ENCODE measurements around the gene OR2T5. TPM values are rescaled to one million over a fixed set of nuclear protein-coding genes. Genes with fewer than 3 reads are reported as not detected.
"Not testable (repeated sequence)": the region's sequence is repeated elsewhere in the genome, so short reads cannot be mapped to it uniquely, and the experiment has no call there.

The OR2T5 gene
- total RNA-seq, 1 experiment from 2014 or later, result not detected

DNA sequence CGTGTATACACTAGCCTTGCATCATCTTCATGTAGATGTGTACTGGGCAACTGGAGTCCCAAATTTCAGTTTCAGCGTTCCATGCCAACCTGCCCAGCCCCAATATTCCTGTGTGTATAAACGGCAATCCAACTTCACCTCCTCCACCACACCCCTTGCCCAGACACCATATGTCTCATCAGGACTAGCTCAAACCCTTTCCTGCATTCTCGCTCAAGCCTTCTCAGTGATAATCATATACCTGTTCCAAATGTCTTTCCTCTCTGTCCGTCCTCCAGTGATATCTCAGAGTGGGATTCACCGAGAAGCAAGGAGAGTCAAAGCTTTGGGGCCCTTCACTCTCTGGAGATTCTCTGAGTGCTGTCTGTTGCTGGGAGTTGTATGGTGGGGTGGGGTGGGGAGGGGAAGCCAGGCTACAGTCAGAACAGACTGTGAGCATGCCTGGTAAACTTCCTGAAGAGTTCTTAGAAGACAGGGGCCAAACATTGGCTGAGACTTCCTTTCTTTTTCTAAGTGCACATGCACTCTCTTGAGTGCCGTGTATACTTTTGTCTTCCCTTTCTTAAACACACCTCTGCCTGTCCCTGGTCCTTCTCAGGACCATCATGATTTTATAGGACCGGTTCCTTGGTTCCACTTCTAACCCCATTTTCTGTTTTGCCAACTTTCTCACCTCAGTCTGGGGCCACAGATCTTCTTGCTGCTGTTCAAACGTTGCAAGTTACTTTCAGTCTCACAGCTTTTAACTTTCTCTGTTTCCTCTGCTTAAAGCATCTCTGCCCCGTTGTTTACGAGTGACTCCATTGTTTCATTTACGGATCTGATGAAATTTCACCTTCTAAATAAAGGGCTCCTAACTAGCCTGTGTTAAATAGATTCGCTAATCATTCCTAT is 6.5 kb upstream of the OR2T5 start:
- not testable (repeated sequence) for H3K4me2 ChIP-seq (ENCODE audit: low read depth, low read length, poor library complexity, severe bottlenecking); H3K79me2 ChIP-seq (ENCODE audit: low read length); H3K4me3 ChIP-seq (ENCODE audit: low read length); H3K9me2 ChIP-seq (replicated peaks; ENCODE audit: insufficient read depth, low read length); H2AFZ ChIP-seq (ENCODE audit: low read length); DNase-seq; H3K27ac ChIP-seq (ENCODE audit: low read length); H3K9me3 ChIP-seq (ENCODE audit: low read length); H3K27me3 ChIP-seq (ENCODE audit: low read length); H3K4me1 ChIP-seq (ENCODE audit: low read length); H4K20me1 ChIP-seq (ENCODE audit: insufficient read depth, low read depth, low read length); H3K9ac ChIP-seq (ENCODE audit: low read length); H3K36me3 ChIP-seq (ENCODE audit: insufficient read depth, low read length)

DNA sequence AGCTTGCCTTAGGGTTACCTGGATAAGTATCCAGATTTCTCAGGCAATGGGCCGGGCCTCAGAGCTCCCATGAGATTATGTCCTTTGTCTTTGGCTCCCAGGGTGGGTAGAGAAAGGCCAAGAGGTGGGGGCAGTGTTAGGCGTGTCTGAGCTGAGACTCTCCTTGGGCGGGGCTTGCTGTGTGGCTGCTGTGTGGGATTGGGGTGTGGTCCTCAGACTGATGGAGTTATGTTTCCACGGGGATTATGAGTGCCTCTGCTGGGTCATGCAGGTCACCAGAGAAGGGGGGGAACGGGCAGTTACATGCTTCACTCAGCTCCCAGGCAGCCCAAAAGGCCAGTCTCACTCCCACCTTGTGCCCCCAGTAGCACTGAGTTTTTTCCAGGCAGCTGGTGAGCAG is 8.3 kb downstream of the OR2T5 start:
- H3K27me3 ChIP-seq (ENCODE audit: low read length); DNase-seq; H3K36me3 ChIP-seq (ENCODE audit: insufficient read depth, low read length); H2AFZ ChIP-seq (ENCODE audit: low read length); H3K9me3 ChIP-seq (ENCODE audit: low read length); H3K4me1 ChIP-seq (ENCODE audit: low read length); H3K9me2 ChIP-seq (replicated peaks; ENCODE audit: insufficient read depth, low read length); H4K20me1 ChIP-seq (ENCODE audit: insufficient read depth, low read depth, low read length); H3K79me2 ChIP-seq (ENCODE audit: low read length); H3K4me3 ChIP-seq (ENCODE audit: low read length); H3K4me2 ChIP-seq (ENCODE audit: low read depth, low read length, poor library complexity, severe bottlenecking); H3K27ac ChIP-seq (ENCODE audit: low read length); H3K9ac ChIP-seq (ENCODE audit: low read length): not testable (repeated sequence)

DNA sequence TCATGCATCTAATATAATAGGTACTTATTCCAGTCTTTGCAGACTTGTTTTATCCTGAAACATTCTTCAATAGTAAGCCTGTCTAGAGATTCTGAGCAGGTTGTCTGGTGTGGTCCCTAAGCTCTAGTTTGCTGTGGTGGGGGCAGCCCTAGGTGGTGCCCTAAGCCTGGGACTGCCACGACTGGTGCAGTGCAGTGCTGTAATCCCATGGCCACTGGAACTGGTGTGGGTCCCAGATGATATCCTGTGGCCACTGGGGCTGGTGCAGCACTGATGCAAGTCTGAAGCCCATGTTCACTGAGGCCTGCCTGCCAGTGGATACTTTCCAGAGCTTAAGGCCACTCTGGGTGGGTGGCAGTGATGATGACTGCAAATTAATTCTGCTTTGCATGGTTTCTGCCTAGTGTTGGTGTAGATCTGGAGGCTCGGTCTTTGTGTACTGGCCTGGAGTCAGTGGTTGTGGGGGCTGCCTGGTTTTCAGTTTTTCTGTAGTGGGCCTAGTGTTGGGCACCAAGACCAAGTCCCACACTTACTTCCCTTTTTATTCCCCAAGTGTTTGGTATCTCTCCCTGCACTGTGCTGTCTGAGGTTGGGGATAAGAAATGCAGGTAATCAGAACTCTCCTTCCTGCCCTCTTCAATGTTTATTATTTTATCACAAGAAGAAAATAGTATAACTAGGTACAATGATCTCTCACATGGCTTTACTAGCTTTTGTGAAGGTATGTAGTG is 12.1 kb downstream of the OR2T5 start:
- not testable (repeated sequence) for H3K4me2 ChIP-seq (ENCODE audit: low read depth, low read length, poor library complexity, severe bottlenecking); H3K4me1 ChIP-seq (ENCODE audit: low read length); H3K9me2 ChIP-seq (replicated peaks; ENCODE audit: insufficient read depth, low read length); H3K27me3 ChIP-seq (ENCODE audit: low read length); H3K9me3 ChIP-seq (ENCODE audit: low read length); H3K9ac ChIP-seq (ENCODE audit: low read length); H3K4me3 ChIP-seq (ENCODE audit: low read length); H2AFZ ChIP-seq (ENCODE audit: low read length); H4K20me1 ChIP-seq (ENCODE audit: insufficient read depth, low read depth, low read length); H3K36me3 ChIP-seq (ENCODE audit: insufficient read depth, low read length); H3K27ac ChIP-seq (ENCODE audit: low read length); H3K79me2 ChIP-seq (ENCODE audit: low read length); DNase-seq

DNA sequence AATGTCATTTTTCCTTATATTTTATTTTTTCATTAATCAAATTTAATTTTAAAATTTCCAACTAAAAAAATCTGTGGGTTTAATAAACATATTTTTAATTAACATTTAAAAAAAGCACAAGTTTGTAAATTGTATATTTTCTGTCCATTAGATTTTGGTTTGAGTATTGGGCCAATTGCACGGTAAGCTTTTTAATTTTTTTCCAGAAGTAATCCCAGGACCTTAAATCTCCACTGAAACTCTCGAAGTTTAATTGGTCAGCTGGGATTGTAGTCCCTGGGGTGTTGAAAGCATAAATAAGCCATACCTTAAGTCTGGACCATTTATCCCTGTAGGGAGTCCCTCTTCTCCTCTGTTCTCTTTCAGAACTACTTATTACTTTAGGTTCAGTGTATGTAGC is 19.4 kb downstream of the OR2T5 start, which contains the start of gene OR2G6:
Gene OR2G6, plus strand, starts transcription at position 301 of the 400 bp plus-strand sequence. CDS start 13,574 bp downstream, outside the sequence.
- H3K36me3 ChIP-seq (ENCODE audit: insufficient read depth, low read length); DNase-seq; H3K27ac ChIP-seq (ENCODE audit: low read length); H3K9ac ChIP-seq (ENCODE audit: low read length); H3K4me1 ChIP-seq (ENCODE audit: low read length); H2AFZ ChIP-seq (ENCODE audit: low read length); H3K4me3 ChIP-seq (ENCODE audit: low read length); H3K9me2 ChIP-seq (replicated peaks; ENCODE audit: insufficient read depth, low read length); H4K20me1 ChIP-seq (ENCODE audit: insufficient read depth, low read depth, low read length); H3K4me2 ChIP-seq (ENCODE audit: low read depth, low read length, poor library complexity, severe bottlenecking); H3K9me3 ChIP-seq (ENCODE audit: low read length); H3K27me3 ChIP-seq (ENCODE audit: low read length); H3K79me2 ChIP-seq (ENCODE audit: low read length): not testable (repeated sequence)

DNA sequence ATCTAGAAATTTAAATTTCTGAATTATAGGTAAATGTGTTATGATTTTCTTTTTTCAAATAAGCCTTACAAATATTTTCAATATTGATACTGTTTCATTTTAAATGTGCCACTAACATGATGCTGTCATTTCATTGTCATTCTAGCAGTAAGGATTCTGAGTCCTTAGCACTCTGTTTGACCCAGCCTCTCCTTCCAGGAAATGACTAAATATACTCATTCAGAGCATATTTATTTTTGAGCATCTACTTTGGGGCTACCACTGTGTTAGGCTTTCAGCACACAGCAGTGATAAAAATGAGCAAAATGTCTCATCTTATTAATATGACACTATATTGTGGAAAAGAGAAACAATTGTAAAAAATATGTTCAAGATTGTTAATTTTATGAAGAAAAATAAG is 21.8 kb downstream of the OR2T5 start:
- not testable (repeated sequence) for H3K9me3 ChIP-seq (ENCODE audit: low read length); H3K27me3 ChIP-seq (ENCODE audit: low read length); H3K27ac ChIP-seq (ENCODE audit: low read length); DNase-seq; H3K9me2 ChIP-seq (replicated peaks; ENCODE audit: insufficient read depth, low read length); H3K36me3 ChIP-seq (ENCODE audit: insufficient read depth, low read length); H3K79me2 ChIP-seq (ENCODE audit: low read length); H4K20me1 ChIP-seq (ENCODE audit: insufficient read depth, low read depth, low read length); H3K4me2 ChIP-seq (ENCODE audit: low read depth, low read length, poor library complexity, severe bottlenecking); H3K4me1 ChIP-seq (ENCODE audit: low read length); H3K4me3 ChIP-seq (ENCODE audit: low read length); H3K9ac ChIP-seq (ENCODE audit: low read length); H2AFZ ChIP-seq (ENCODE audit: low read length)

DNA sequence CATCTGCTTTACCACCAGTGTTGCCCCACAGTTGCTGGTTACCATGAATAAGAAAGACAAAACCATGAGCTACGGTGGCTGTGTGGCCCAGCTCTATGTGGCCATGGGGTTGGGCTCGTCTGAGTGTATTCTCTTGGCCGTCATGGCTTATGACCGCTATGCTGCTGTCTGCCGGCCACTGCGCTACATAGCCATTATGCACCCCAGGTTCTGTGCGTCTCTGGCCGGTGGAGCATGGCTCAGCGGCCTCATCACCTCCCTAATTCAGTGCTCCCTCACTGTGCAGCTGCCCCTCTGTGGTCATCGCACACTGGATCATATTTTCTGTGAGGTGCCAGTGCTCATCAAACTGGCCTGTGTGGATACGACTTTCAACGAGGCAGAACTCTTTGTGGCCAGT is 33.5 kb downstream of the OR2T5 start:
- H3K9me3 ChIP-seq (ENCODE audit: low read length), result no peaks in the 10 kb centered on the region
- no peak overlapping the region for H3K4me2 ChIP-seq (ENCODE audit: low read depth, low read length, poor library complexity, severe bottlenecking)
- H3K9me2 ChIP-seq (replicated peaks; ENCODE audit: insufficient read depth, low read length), result no peaks in the 10 kb centered on the region
- H3K27ac ChIP-seq (ENCODE audit: low read length), result no peak overlapping the region
- H3K79me2 ChIP-seq (ENCODE audit: low read length), result no peaks in the 10 kb centered on the region
- no peak overlapping the region for H2AFZ ChIP-seq (ENCODE audit: low read length)
- H3K36me3 ChIP-seq (ENCODE audit: insufficient read depth, low read length), result no peaks in the 10 kb centered on the region
- H3K4me3 ChIP-seq (ENCODE audit: low read length), result no peak overlapping the region
- no peaks in the 10 kb centered on the region for H3K27me3 ChIP-seq (ENCODE audit: low read length)
- H3K9ac ChIP-seq (ENCODE audit: low read length), result no peak overlapping the region
- no peaks in the 10 kb centered on the region for H3K4me1 ChIP-seq (ENCODE audit: low read length)
- no peak for DNase-seq
- no peaks in the 10 kb centered on the region for H4K20me1 ChIP-seq (ENCODE audit: insufficient read depth, low read depth, low read length)

DNA sequence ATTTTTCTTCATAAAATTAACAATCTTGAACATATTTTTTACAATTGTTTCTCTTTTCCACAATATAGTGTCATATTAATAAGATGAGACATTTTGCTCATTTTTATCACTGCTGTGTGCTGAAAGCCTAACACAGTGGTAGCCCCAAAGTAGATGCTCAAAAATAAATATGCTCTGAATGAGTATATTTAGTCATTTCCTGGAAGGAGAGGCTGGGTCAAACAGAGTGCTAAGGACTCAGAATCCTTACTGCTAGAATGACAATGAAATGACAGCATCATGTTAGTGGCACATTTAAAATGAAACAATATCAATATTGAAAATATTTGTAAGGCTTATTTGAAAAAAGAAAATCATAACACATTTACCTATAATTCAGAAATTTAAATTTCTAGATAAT is 49.1 kb downstream of the OR2T5 start:
- not testable (repeated sequence) for H4K20me1 ChIP-seq (ENCODE audit: insufficient read depth, low read depth, low read length); H3K27me3 ChIP-seq (ENCODE audit: low read length); H3K27ac ChIP-seq (ENCODE audit: low read length); H3K4me2 ChIP-seq (ENCODE audit: low read depth, low read length, poor library complexity, severe bottlenecking); DNase-seq; H3K4me3 ChIP-seq (ENCODE audit: low read length); H3K9ac ChIP-seq (ENCODE audit: low read length); H3K9me3 ChIP-seq (ENCODE audit: low read length); H3K9me2 ChIP-seq (replicated peaks; ENCODE audit: insufficient read depth, low read length); H3K79me2 ChIP-seq (ENCODE audit: low read length); H3K4me1 ChIP-seq (ENCODE audit: low read length); H3K36me3 ChIP-seq (ENCODE audit: insufficient read depth, low read length); H2AFZ ChIP-seq (ENCODE audit: low read length)
